Spleen (tissue), 11 donors: ENCODE results near the gene HINFP. TPM values are rescaled to one million over a fixed set of nuclear protein-coding genes. Genes with fewer than 3 reads are reported as not detected.
"Not testable (repeated sequence)": the region's sequence is repeated elsewhere in the genome, so short reads cannot be mapped to it uniquely, and the experiment has no call there.

ENCODE experiments used
- DNase-seq: peaks from one replicate; pipeline ENCODE4 v3.0.0-alpha.2; 2020
- H3K27ac ChIP-seq, 8 donors: fragments of 200-600 bp; sonication (generic) in 7 of 8; 1 replicate in 4 of 8; 2 replicates in 4 of 8; pipeline versions ENCODE4 v1.5.0 to v1.8.0; 2016 to 2021; ENCODE audit warnings: inconsistent platforms in 4 of 8, mild to moderate bottlenecking in 4 of 8, moderate library complexity in 1 of 8
- H3K27me3 ChIP-seq, 7 donors: fragments of 200-600 bp; sonication (generic) in 6 of 7; replicated peaks in 1 of 7; 1 replicate in 4 of 7; 2 replicates in 3 of 7; pipeline versions ENCODE4 v1.5.0 to v1.8.0; 2016 to 2021; ENCODE audit warnings: inconsistent platforms in 3 of 7, mild to moderate bottlenecking in 1 of 7
- H3K36me3 ChIP-seq, 6 donors: fragments of 200-600 bp; sonication (generic) in 5 of 6; 1 replicate in 4 of 6; 2 replicates in 2 of 6; pipeline versions ENCODE4 v1.5.0 to v1.8.0; 2016 to 2021; ENCODE audit warnings: inconsistent platforms in 2 of 6
- H3K4me1 ChIP-seq, 6 donors: fragments of 200-600 bp; sonication (generic) in 5 of 6; 1 replicate in 3 of 6; 2 replicates in 3 of 6; pipeline versions ENCODE4 v1.5.0 to v1.8.0; 2016 to 2021; ENCODE audit warnings: inconsistent platforms in 3 of 6
- H3K4me3 ChIP-seq, 8 donors: fragments of 200-600 bp; sonication (generic) in 7 of 8; 1 replicate in 4 of 8; 2 replicates in 4 of 8; pipeline versions ENCODE4 v1.5.0 to v1.8.0; 2016 to 2021; ENCODE audit warnings: inconsistent platforms in 4 of 8, mild to moderate bottlenecking in 4 of 8, moderate library complexity in 2 of 8
- H3K9me3 ChIP-seq, 8 donors: fragments of 200-600 bp; sonication (generic) in 7 of 8; 1 replicate in 4 of 8; 2 replicates in 4 of 8; pipeline versions ENCODE4 v1.5.0 to v1.8.0; 2016 to 2021; ENCODE audit warnings: inconsistent platforms in 4 of 8
- POLR2A ChIP-seq, 3 donors: fragments of 450-650 bp; IDR thresholded peaks; one replicate each; pipeline ENCODE4 v1.5.1; 2017; ENCODE audit warnings: antibody characterized with exemption in 3 of 3, mild to moderate bottlenecking in 1 of 3
- POLR2AphosphoS5 ChIP-seq, 3 donors: sonication (generic); formaldehyde crosslinking; IDR thresholded peaks; one replicate each; pipeline ENCODE4 v1.5.1; 2017; ENCODE audit warnings: antibody characterized with exemption in 3 of 3
- WGBS, 5 donors: extraction: QIAGEN DNeasy Blood & Tissue Kit in 3 of 5; methylation state at CpG; one replicate each; pipeline versions ENCODE4 v1.1.5 to v1.1.7; 2013 to 2018; 5-methylcytosine and 5-hydroxymethylcytosine counted together
- intact Hi-C: fragments of 100-400 bp; cut with DNase I; formaldehyde crosslinking; loops from one replicate; pipeline ENCODE4 v1.15.0; 2023; ENCODE audit warnings: low total_unique reads
- polyA plus RNA-seq, 3 donors: library from polyadenylated mRNA; stranded (reverse); fragments of 200-250 nt; gene quantifications; one replicate each; pipeline ENCODE4 v1.2.1, GENCODE V29; 2013
- total RNA-seq, 7 donors: library from RNA; depleted of rRNA in 3 of 7; stranded (reverse); fragments of >200 nt in 3 of 7; fragmentation: NEBNext Ultra II Directional in 4 of 7; extraction: Animal tissue kit (Norgen Biotek cat#: 25700) in 4 of 7; gene quantifications; one replicate each; pipeline versions ENCODE4 v1.1.0 to v1.2.1, GENCODE V29; 2016 to 2021
- TF ChIP-seq, protein P1 (sequence below), 11 experiments: fragments of 200-600 bp in 7 of 11; fragments of 450-650 bp in 4 of 11; sonication (generic) in 4 of 11; IDR thresholded peaks in 8 of 11; conservative IDR thresholded peaks in 3 of 11; 1 replicate in 7 of 11; 2 replicates in 4 of 11; pipeline versions ENCODE4 v1.4.0 to v1.8.0; 2016 to 2021; ENCODE audit warnings: antibody characterized with exemption in 11 of 11, inconsistent platforms in 4 of 11, mild to moderate bottlenecking in 1 of 11
- donor health status: healthy with polysubstance abuse.
- donor health status: DM: no; HTN: no; CAD: no; lungs with moderate emphysema.
- donor health status: DM: no; HTN: no; CAD: no.
- donor health status: Bipolar disorder and iron deficiency.
- donor health status: healthy.
- donor health status: DM: no; HTN: no; CAD: no.
- donor health status: DM: yes; HTN: yes; CAD: no.

Gene HINFP
- total and polyA plus RNA-seq, 10 donors, result 12.8 to 40.7 (median 33.0) TPM

DNA sequence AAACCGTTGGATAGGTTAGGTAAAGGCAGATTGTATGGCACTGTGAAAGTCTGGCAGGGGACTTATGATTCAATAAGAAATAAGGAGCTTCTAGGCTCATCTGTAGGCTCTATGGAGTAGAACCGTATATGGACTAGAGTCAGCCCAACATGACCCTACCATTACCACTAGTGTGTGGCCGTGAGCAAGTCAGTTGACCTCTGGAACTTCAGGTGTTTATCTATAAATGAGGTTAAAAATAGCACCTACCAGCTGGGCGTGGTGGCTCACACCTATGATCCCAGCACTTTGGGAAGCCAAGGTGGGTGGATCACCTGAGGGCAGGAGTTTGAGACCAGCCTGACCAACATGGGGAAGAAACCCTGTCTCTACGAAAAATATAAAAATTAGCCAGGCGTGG, 4.4 kb downstream of the HINFP start:
- WGBS, 5 donors, result 88 to 96% (median 94%) methylated on average over 6 of the region's 6 CpGs
- TF ChIP-seq POLR2AphosphoS5 (IDR thresholded peaks at IDR 0.05), result no peak
- TF ChIP-seq POLR2A (IDR thresholded peaks at IDR 0.05), result no peak
- TF ChIP-seq, protein P1, sequence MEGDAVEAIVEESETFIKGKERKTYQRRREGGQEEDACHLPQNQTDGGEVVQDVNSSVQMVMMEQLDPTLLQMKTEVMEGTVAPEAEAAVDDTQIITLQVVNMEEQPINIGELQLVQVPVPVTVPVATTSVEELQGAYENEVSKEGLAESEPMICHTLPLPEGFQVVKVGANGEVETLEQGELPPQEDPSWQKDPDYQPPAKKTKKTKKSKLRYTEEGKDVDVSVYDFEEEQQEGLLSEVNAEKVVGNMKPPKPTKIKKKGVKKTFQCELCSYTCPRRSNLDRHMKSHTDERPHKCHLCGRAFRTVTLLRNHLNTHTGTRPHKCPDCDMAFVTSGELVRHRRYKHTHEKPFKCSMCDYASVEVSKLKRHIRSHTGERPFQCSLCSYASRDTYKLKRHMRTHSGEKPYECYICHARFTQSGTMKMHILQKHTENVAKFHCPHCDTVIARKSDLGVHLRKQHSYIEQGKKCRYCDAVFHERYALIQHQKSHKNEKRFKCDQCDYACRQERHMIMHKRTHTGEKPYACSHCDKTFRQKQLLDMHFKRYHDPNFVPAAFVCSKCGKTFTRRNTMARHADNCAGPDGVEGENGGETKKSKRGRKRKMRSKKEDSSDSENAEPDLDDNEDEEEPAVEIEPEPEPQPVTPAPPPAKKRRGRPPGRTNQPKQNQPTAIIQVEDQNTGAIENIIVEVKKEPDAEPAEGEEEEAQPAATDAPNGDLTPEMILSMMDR (IDR thresholded peaks at IDR 0.05 in 8 of 11, conservative IDR thresholded peaks at IDR 0.05 in 3 of 11), result no peak
- intact Hi-C loops, result no loop called here
- H3K27ac ChIP-seq, result peak overlapping the region in 1 of 8 donors; percentile 41
- H3K9me3 ChIP-seq, result no peaks in the 10 kb centered on the region
- H3K4me3 ChIP-seq, result no peak overlapping the region
- H3K4me1 ChIP-seq, result peaks cover 20 to 78% (median 43%) of the 10 kb centered on the region in 6 donors
- H3K27me3 ChIP-seq, result no peaks in the 10 kb centered on the region
- DNase-seq, result no peak
- H3K36me3 ChIP-seq, result peaks cover 0 to 73% (median 39%) of the 10 kb centered on the region in 6 donors

DNA sequence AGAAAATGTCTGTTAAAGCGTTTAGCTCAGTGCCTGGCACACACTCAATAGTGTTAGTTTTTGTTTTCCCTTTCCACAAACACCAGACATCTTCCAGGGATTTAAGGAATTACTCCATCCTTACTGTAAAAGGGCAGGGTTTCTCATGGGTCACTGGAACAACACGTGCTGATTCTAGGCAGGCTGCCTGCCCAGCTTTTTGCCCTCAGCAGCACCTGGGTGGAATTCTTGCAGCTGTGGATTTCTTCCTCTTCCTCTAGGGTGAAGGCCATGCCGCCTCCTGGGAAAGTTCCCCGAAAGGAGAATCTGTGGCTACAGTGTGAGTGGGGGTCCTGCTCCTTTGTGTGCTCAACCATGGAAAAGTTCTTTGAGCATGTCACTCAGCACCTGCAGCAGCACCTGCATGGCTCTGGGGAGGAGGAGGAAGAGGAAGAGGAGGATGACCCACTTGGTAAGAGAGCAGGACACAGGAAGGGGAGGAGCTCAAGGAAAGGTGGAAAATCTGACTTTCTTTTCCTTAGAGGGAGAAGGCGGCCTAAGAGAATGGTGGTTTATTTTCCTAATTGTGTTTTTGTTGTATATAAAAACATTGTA, 5.4 kb downstream of the HINFP start:
- Histone ChIP-seq H3K9me3 (no peaks in the 10 kb centered on the region), H3K27me3 (no peaks in the 10 kb centered on the region), H3K27ac (peak overlapping the region in 5 of 8 donors; percentile 10 to 56 (median 41)), H3K4me3 (no peak overlapping the region), H3K4me1 (peaks cover 19 to 78% (median 46%) of the 10 kb centered on the region in 6 donors), H3K36me3 (peaks cover 0 to 82% (median 48%) of the 10 kb centered on the region in 6 donors)
- DNase-seq, result no peak
- WGBS, 5 donors, result 65 to 80% (median 72%) methylated on average over 5 of the region's 5 CpGs
- intact Hi-C loops, result no loop called here
- TF ChIP-seq POLR2AphosphoS5 (IDR thresholded peaks at IDR 0.05) (peak in 1 of 3 donors; percentile 6), POLR2A (IDR thresholded peaks at IDR 0.05) (no peak)
- TF ChIP-seq, protein P1 (IDR thresholded peaks at IDR 0.05 in 8 of 11, conservative IDR thresholded peaks at IDR 0.05 in 3 of 11), result no peak

DNA sequence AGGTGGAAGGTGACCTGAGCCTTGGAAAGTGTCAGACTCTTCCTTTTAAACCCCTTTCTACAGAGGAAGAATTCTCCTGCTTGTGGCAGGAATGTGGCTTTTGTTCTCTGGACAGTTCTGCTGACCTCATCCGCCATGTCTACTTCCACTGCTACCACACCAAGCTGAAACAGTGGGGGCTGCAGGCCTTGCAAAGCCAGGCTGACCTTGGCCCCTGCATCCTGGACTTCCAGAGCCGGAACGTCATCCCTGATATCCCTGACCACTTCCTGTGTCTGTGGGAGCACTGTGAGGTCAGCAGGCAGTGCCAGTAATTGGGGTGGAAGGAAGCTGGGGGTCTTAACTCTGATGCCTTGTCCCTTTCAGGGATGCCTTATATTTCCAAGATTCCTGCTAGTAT, 9.3 kb downstream of the HINFP start:
- Histone ChIP-seq H3K4me1 (peaks cover 9 to 57% (median 29%) of the 10 kb centered on the region in 6 donors), H3K9me3 (no peaks in the 10 kb centered on the region), H3K4me3 (no peak overlapping the region), H3K27ac (peak overlapping the region in 7 of 8 donors; percentile 24 to 72 (median 57)), H3K36me3 (peaks cover 4 to 93% (median 67%) of the 10 kb centered on the region in 6 donors), H3K27me3 (no peaks in the 10 kb centered on the region)
- intact Hi-C loops, result no loop called here
- WGBS, 5 donors, result 43 to 71% (median 68%) methylated on average over 3 of the region's 3 CpGs
- no peak for DNase-seq
- TF ChIP-seq, protein P1 (IDR thresholded peaks at IDR 0.05 in 8 of 11, conservative IDR thresholded peaks at IDR 0.05 in 3 of 11), result peak in 1 of 11 experiments; percentile 24
- TF ChIP-seq POLR2AphosphoS5 (IDR thresholded peaks at IDR 0.05) (peak; percentile 26 to 77 (median 76)), POLR2A (IDR thresholded peaks at IDR 0.05) (no peak)

DNA sequence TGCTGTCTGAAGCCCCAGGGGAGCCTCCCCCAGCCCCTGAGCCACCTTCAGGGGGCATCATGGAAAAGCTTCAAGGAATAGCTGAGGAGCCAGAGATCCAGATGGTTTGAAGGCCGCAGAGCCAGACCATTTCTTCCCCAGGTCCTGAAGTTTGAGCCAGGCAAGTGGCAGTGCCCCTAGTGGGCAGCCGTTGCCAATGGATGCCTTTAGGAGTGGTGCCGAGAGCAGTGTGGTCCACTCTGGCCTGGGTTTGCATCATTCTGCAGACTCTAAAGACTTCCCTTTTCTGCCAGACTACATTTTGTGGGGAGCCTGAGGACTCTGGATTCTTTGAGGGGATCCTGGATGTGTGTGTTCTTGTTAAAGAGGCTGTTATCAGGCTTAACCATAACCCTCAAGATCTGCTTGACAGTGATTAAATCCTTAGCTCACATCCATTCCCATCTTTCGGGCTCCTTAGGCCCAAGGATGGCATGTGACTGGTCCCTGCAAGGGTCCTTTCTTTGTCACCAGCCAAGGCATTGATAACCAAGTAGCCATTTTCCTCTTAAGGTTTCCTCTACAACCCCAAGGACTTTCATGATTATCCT, 13.1 kb downstream of the HINFP start:
- Histone ChIP-seq H3K27ac (no peak overlapping the region), H3K4me1 (peaks cover 7 to 30% (median 17%) of the 10 kb centered on the region in 6 donors), H3K36me3 (peaks cover 4 to 58% (median 53%) of the 10 kb centered on the region in 6 donors), H3K9me3 (no peaks in the 10 kb centered on the region), H3K27me3 (no peaks in the 10 kb centered on the region), H3K4me3 (no peak overlapping the region)
- WGBS, 5 donors, result 58 to 81% (median 66%) methylated on average over 2 to 4 of the region's 4 CpGs
- no peak for DNase-seq
- peak in 1 of 3 donors; percentile 20 for TF ChIP-seq POLR2AphosphoS5 (IDR thresholded peaks at IDR 0.05)
- TF ChIP-seq, protein P1 (IDR thresholded peaks at IDR 0.05 in 8 of 11, conservative IDR thresholded peaks at IDR 0.05 in 3 of 11), result peak in 7 of 11 experiments; percentile 26 to 52 (median 44)
- no peak for TF ChIP-seq POLR2A (IDR thresholded peaks at IDR 0.05)
- intact Hi-C loops, result no loop called here

DNA sequence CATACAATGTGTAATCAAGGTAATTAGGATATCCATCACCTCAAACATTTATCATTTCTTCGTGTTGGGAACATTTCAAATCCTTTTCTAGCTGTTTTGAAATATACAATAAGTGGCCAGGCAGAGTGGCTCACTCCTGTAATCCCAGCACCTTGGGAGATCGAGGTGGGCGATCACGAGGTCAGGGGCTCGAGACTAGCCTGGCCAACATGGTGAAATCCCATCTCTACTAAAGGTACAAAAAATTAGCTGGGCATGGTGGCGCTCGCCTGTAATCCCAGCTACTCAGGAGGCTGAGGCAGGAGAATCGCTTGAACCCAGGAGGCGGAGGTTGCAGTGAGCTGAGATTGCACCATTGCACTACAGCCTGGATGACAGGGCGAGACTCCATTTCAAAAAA, 17.9 kb downstream of the HINFP start:
- intact Hi-C loops, H3K9me3 ChIP-seq, H3K27ac ChIP-seq, DNase-seq, H3K4me3 ChIP-seq, H3K36me3 ChIP-seq, H3K4me1 ChIP-seq: not testable (repeated sequence)
- 90 to 95% (median 92%) methylated on average over 10 of the region's 10 CpGs for WGBS, 5 donors
- peaks cover 0 to 13% (median 0%) of the 10 kb centered on the region in 7 donors for H3K27me3 ChIP-seq
